HepG2 (cell line): Measurements from ENCODE around the gene TCEA3. TPM values are rescaled to one million over a fixed set of nuclear protein-coding genes. Genes with fewer than 3 reads are reported as not detected.
A peak's percentile ranks its signal among the peaks of the same experiment; 100 is the strongest.

Experiments used
- AKAP8 ChIP-seq: sonication (generic); formaldehyde crosslinking; IDR thresholded peaks from 2 replicates; pipeline ENCODE4 v1.5.1; 2020; ENCODE audit warnings: mild to moderate bottlenecking, missing genetic modification reagents
- ARNT2 ChIP-seq: sonication (generic); formaldehyde crosslinking; IDR thresholded peaks from 2 replicates; pipeline ENCODE4 v1.8.0; 2022; ENCODE audit warnings: mild to moderate bottlenecking, low read depth, missing genetic modification reagents, moderate library complexity
- CAMTA2 ChIP-seq: sonication (generic); formaldehyde crosslinking; IDR thresholded peaks from 2 replicates; pipeline ENCODE4 v1.4.0; 2020; ENCODE audit warnings: mild to moderate bottlenecking, missing genetic modification reagents, borderline replicate concordance
- CENPX ChIP-seq: sonication (generic); formaldehyde crosslinking; IDR thresholded peaks from 2 replicates; pipeline ENCODE4 v1.9.0; 2021; ENCODE audit warnings: mild to moderate bottlenecking, missing genetic modification reagents, moderate library complexity
- CHD4 ChIP-seq: fragments of 200-600 bp; sonication (generic); IDR thresholded peaks from 2 replicates; pipeline ENCODE4 v1.7.0; 2017; ENCODE audit warnings: mild to moderate bottlenecking, low read length, borderline replicate concordance
- EP300 ChIP-seq, 3 experiments: sonication (generic) in 1 of 3; formaldehyde crosslinking in 1 of 3; IDR thresholded peaks; 2 replicates each; pipeline versions ENCODE4 v1.5.1 to v1.6.1; 2011 to 2020; ENCODE audit warnings: low read depth in 2 of 3, low read length in 2 of 3, borderline replicate concordance in 1 of 3, improper control_type of control experiment in 1 of 3, mild to moderate bottlenecking in 1 of 3, missing genetic modification reagents in 1 of 3, moderate library complexity in 1 of 3
- NR2C2 ChIP-seq: sonication (generic); formaldehyde crosslinking; IDR thresholded peaks from 2 replicates; pipeline ENCODE4 v1.4.0; 2020; ENCODE audit warnings: missing genetic modification reagents, mild to moderate bottlenecking, moderate library complexity, borderline replicate concordance
- PLRG1 ChIP-seq: fragments of 450-650 bp; conservative IDR thresholded peaks from 2 replicates; pipeline ENCODE4 v1.6.1; 2016
- RAD21 ChIP-seq: fragments of 450-650 bp; formaldehyde crosslinking; IDR thresholded peaks from 2 replicates; pipeline ENCODE4 v1.5.0; 2020; ENCODE audit warnings: mild to moderate bottlenecking
- RCOR2 ChIP-seq: IDR thresholded peaks from 2 replicates; pipeline ENCODE4 v1.6.1; 2016; ENCODE audit warnings: missing biosample characterization, missing genetic modification reagents
- ZNF10 ChIP-seq: sonication (generic); formaldehyde crosslinking; IDR thresholded peaks from 2 replicates; pipeline ENCODE4 v1.4.0; 2020; ENCODE audit warnings: mild to moderate bottlenecking, low read depth, missing genetic modification reagents, borderline replicate concordance
- ZNF160 ChIP-seq: sonication (generic); formaldehyde crosslinking; IDR thresholded peaks from 2 replicates; pipeline ENCODE4 v1.8.0; 2022; ENCODE audit warnings: mild to moderate bottlenecking, inconsistent platforms, missing genetic modification reagents
- ZNF20 ChIP-seq: sonication (generic); formaldehyde crosslinking; IDR thresholded peaks from 2 replicates; pipeline ENCODE4 v1.4.0; 2020; ENCODE audit warnings: mild to moderate bottlenecking, moderate library complexity, missing genetic modification reagents
- ZNF296 ChIP-seq: sonication (generic); formaldehyde crosslinking; conservative IDR thresholded peaks from 2 replicates; pipeline ENCODE4 v1.5.0; 2020; ENCODE audit warnings: mild to moderate bottlenecking, missing genetic modification reagents
- ZNF546 ChIP-seq: sonication (generic); formaldehyde crosslinking; conservative IDR thresholded peaks from 2 replicates; pipeline ENCODE4 v1.8.1; 2023; ENCODE audit warnings: mild to moderate bottlenecking, missing genetic modification reagents
- ZNF547 ChIP-seq: sonication (generic); formaldehyde crosslinking; IDR thresholded peaks from 2 replicates; pipeline ENCODE4 v1.5.1; 2020; ENCODE audit warnings: mild to moderate bottlenecking, missing genetic modification reagents
- ZSCAN25 ChIP-seq: sonication (generic); formaldehyde crosslinking; IDR thresholded peaks from 2 replicates; pipeline ENCODE4 v1.8.0; 2022; ENCODE audit warnings: mild to moderate bottlenecking, missing genetic modification reagents
- polyA plus RNA-seq, 8 experiments: library from polyadenylated mRNA; depleted of rRNA in 3 of 8; stranded (reverse) in 7 of 8; unstranded in 1 of 8; fragments of >200 nt; fragmentation: Illumina TruSeq in 4 of 8; extraction: Trizol in 4 of 8; gene quantifications; 2 replicates each; pipeline versions ENCODE4 v1.2.1 to v1.2.3, GENCODE V29; 2011 to 2016; ENCODE audit warnings: low read depth in 4 of 8, missing spikeins in 1 of 8, mixed read lengths in 1 of 8; ENCODE audit not compliant: insufficient read depth in 1 of 8
- total RNA-seq, 5 experiments: library from RNA; depleted of rRNA; stranded (reverse); fragments of >200 nt; fragmentation: Illumina TruSeq; extraction: Trizol; gene quantifications; 2 replicates each; pipeline ENCODE4 v1.2.3, GENCODE V29; 2016; ENCODE audit warnings: low read depth in 1 of 5
- TF ChIP-seq, protein P1 (sequence below): sonication (generic); formaldehyde crosslinking; IDR thresholded peaks from 2 replicates; pipeline ENCODE4; 2020; ENCODE audit warnings: missing genetic modification reagents, mild to moderate bottlenecking, borderline replicate concordance
- TF ChIP-seq, protein P2 (sequence below): sonication (generic); formaldehyde crosslinking; IDR thresholded peaks from 2 replicates; pipeline ENCODE4 v1.5.0; 2020; ENCODE audit warnings: missing genetic modification reagents
- TF ChIP-seq, protein P3 (sequence below): IDR thresholded peaks from 2 replicates; pipeline ENCODE4 v1.6.1; 2012; ENCODE audit warnings: inconsistent platforms

Gene TCEA3
- total and polyA plus RNA-seq, 2 of the 13 experiments (the other 11 are each of a cell fraction or from before 2014, with no cell fraction given), result 55.5 to 84.6 TPM

DNA sequence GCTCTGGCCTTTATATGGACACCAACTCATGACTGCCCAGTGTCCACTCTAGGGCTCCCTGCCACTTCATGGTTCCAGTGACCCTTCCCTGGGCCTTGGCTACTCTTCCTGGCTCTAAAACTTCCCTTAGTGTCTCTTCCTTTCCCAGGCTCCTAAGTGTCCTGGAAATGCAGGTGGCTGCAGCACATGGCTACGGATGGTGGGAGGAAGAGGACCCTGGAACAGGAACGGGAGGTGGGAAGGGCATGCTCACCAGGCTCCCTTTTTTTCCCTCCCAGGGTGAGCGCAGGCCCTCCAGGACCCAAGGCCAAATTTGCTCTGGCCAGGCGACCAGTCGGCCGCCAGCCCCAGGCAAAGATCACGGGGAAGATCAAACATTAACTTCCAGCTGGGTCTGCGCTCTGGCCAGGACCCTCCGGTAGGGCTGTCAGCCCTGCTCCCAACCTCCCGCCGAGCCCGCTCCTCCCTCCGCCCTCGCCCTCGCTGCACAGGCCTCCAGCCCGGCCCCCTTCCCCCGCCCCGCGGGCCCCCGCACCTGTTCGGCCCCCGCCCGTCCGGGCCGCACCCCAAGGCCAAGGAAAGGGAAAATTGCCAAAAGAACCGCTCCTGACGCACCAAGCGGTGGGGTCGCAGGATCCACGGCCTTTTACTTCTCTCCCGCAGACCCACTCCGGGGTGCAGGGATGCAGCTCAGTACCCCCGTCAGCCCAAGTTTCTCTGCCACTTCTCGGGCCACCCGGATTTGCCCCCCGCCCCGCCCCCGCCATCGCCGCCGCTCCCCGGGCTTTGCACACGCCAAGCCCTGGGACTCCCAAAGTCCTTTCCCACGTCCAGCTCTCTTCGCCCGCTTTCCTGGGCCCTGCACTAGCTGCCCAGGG is 894 bp downstream of the TCEA3 start (continued):
- TF ChIP-seq ZNF296 (CRISPR knock-in tag) (no peak; the same call in 1 of the 2 replicates), RCOR2 (CRISPR knock-in tag) (no peak), ZNF546 (CRISPR knock-in tag) (no peak), ZNF160 (CRISPR knock-in tag) (no peak), CHD4 (no peak), AKAP8 (CRISPR knock-in tag) (no peak), CENPX (CRISPR knock-in tag) (no peak), NR2C2 (CRISPR knock-in tag) (no peak), ZNF10 (no peak), ZSCAN25 (CRISPR knock-in tag) (peak; percentile 71; the same call in 1 of the 2 replicates), ZNF547 (CRISPR knock-in tag) (0 out of 2 replicates have a peak, but pooled peaks have one; percentile 55), ZNF20 (CRISPR knock-in tag) (no peak), PLRG1 (no peak), EP300 (IDR thresholded peaks at IDR 0.05; ENCODE audit: low read depth in 2 of 2, low read length in 2 of 2) (peak in 1 of 2 experiments; percentile 14; a peak in 1 of 4 replicates), EP300 (CRISPR knock-in tag; IDR thresholded peaks at IDR 0.05; ENCODE audit: borderline replicate concordance) (no peak), ARNT2 (CRISPR knock-in tag) (no peak), CAMTA2 (CRISPR knock-in tag) (no peak), RAD21 (CRISPR knock-in tag) (peak; percentile 51; the same call in 1 of the 2 replicates)
- TF ChIP-seq, protein P1, sequence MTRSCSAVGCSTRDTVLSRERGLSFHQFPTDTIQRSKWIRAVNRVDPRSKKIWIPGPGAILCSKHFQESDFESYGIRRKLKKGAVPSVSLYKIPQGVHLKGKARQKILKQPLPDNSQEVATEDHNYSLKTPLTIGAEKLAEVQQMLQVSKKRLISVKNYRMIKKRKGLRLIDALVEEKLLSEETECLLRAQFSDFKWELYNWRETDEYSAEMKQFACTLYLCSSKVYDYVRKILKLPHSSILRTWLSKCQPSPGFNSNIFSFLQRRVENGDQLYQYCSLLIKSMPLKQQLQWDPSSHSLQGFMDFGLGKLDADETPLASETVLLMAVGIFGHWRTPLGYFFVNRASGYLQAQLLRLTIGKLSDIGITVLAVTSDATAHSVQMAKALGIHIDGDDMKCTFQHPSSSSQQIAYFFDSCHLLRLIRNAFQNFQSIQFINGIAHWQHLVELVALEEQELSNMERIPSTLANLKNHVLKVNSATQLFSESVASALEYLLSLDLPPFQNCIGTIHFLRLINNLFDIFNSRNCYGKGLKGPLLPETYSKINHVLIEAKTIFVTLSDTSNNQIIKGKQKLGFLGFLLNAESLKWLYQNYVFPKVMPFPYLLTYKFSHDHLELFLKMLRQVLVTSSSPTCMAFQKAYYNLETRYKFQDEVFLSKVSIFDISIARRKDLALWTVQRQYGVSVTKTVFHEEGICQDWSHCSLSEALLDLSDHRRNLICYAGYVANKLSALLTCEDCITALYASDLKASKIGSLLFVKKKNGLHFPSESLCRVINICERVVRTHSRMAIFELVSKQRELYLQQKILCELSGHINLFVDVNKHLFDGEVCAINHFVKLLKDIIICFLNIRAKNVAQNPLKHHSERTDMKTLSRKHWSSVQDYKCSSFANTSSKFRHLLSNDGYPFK, result no peak
- TF ChIP-seq, protein P2, sequence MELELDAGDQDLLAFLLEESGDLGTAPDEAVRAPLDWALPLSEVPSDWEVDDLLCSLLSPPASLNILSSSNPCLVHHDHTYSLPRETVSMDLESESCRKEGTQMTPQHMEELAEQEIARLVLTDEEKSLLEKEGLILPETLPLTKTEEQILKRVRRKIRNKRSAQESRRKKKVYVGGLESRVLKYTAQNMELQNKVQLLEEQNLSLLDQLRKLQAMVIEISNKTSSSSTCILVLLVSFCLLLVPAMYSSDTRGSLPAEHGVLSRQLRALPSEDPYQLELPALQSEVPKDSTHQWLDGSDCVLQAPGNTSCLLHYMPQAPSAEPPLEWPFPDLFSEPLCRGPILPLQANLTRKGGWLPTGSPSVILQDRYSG (CRISPR knock-in tag), result no peak
- TF ChIP-seq, protein P3, sequence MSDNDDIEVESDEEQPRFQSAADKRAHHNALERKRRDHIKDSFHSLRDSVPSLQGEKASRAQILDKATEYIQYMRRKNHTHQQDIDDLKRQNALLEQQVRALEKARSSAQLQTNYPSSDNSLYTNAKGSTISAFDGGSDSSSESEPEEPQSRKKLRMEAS, result peak; percentile 85
